Mesothelial cell of epicardium (in vitro differentiated cells): ENCODE measurements around the gene ABHD3. TPM values are rescaled to one million over a fixed set of nuclear protein-coding genes. Genes with fewer than 3 reads are reported as not detected.

Source experiments
- DNase-seq, 2 experiments: peaks; one replicate each; pipeline ENCODE4 v3.0.0; 2021; ENCODE audit warnings: low spot score in 2 of 2; ENCODE audit not compliant: unreplicated experiment in 2 of 2
- H3K27ac Mint-ChIP-seq: 2 replicates; pipeline ENCODE4 v1.8.0; 2021; ENCODE audit warnings: mixed read lengths
- H3K27me3 Mint-ChIP-seq: 2 replicates; pipeline ENCODE4 v1.8.0; 2021; ENCODE audit warnings: low read depth, mixed read lengths
- H3K36me3 Mint-ChIP-seq: 2 replicates; pipeline ENCODE4 v1.8.0; 2021; ENCODE audit warnings: mixed read lengths
- H3K4me1 Mint-ChIP-seq: 2 replicates; pipeline ENCODE4 v1.8.0; 2021; ENCODE audit warnings: mixed read lengths
- H3K4me3 Mint-ChIP-seq: 2 replicates; pipeline ENCODE4 v1.8.0; 2021; ENCODE audit warnings: mild to moderate bottlenecking, moderate library complexity, mixed read lengths
- H3K9me3 Mint-ChIP-seq: 2 replicates; pipeline ENCODE4 v1.8.0; 2021; ENCODE audit warnings: mixed read lengths
- microRNA-seq: library from miRNA; unstranded; fragments of <30 nt; microRNA quantifications from one replicate; pipeline ENCODE4 v1.2.0, GENCODE V29; 2021; ENCODE audit warnings: inconsistent platforms, mixed read lengths
- total RNA-seq: library from RNA; stranded (reverse); gene quantifications from 3 replicates; pipeline ENCODE4 v1.2.1, GENCODE V29; 2021
- TF ChIP-seq, protein P1 (sequence below): fragments of 200-600 bp; sonication (generic); IDR thresholded peaks from one replicate; pipeline ENCODE4 v1.5.0; 2021; ENCODE audit warnings: antibody characterized with exemption; ENCODE audit not compliant: unreplicated experiment

ABHD3 gene
- total RNA-seq, 1 donor from 2014 or later, result 6.0 TPM

DNA sequence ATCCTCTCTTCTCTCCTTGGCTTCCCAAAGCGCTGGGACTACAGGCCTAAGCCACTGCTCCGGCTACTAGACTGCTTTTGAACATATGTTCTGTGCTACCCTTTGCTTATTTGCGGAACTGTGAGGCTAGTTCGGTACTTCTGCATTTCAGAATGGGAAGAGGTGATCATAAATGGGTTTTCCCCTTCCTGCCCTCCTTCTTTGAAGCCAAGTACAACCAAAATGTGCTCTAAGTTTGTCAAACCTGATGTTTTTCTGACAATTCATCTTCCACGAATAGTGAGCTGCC is 102.3 kb downstream of the ABHD3 start:
- Mint-ChIP-seq H3K36me3 (no peaks in the 10 kb centered on the region), H3K4me1 (peaks cover 11% of the 10 kb centered on the region), H3K27me3 (no peaks in the 10 kb centered on the region), H3K9me3 (no peaks in the 10 kb centered on the region), H3K4me3 (peak overlapping the region; percentile 34), H3K27ac (peak overlapping the region; percentile 39)
- TF ChIP-seq, protein P1, sequence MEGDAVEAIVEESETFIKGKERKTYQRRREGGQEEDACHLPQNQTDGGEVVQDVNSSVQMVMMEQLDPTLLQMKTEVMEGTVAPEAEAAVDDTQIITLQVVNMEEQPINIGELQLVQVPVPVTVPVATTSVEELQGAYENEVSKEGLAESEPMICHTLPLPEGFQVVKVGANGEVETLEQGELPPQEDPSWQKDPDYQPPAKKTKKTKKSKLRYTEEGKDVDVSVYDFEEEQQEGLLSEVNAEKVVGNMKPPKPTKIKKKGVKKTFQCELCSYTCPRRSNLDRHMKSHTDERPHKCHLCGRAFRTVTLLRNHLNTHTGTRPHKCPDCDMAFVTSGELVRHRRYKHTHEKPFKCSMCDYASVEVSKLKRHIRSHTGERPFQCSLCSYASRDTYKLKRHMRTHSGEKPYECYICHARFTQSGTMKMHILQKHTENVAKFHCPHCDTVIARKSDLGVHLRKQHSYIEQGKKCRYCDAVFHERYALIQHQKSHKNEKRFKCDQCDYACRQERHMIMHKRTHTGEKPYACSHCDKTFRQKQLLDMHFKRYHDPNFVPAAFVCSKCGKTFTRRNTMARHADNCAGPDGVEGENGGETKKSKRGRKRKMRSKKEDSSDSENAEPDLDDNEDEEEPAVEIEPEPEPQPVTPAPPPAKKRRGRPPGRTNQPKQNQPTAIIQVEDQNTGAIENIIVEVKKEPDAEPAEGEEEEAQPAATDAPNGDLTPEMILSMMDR, result no peak
- no peak for DNase-seq

Small RNAs within 50 kb of the gene (microRNA-seq; reads per million reads assigned to microRNA genes)
- 1.2 reads per million for gene MIR320C1

Other genes starting within 250 kb of the ABHD3 start
- 16.3 to 18.3 TPM (median 18.1 TPM) in 3 replicates for gene ESCO1, start 104.1 kb downstream of the ABHD3 start, total RNA-seq
- 64.1 to 71.0 TPM (median 64.9 TPM) in 3 replicates for gene SNRPD1, start 92.5 kb downstream of the ABHD3 start, total RNA-seq
- gene MIB1, start 36.0 kb upstream of the ABHD3 start, total RNA-seq, result 81.9 to 85.4 TPM (median 83.6 TPM) in 3 replicates